ENCODE results near the gene C3.
A peak's percentile ranks its signal among the peaks of the same experiment; 100 is the strongest.

The C3 gene

DNA sequence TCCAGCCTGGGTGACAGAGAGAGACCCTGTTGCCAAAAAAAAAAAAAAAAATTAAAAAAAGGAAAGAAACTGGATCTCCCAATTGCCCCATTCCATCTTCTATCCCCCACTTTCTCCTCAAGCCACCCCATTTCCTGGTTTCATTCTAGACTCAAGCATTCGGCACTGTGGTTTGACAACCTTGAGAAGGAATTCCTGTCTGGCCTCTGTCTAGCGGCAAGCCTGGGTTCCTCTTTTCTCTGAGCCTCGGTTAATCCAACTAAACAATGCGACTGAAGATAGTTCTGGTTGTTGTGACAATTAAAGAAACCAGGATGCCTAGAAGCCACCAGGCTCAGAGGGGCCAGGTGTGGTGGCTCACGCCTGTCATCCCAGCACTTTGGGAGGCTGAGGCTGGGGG is 3.3 kb upstream of the C3 start:
- Histone ChIP-seq H3K9me3 (no peaks in the 10 kb centered on the region), H3K36me3 (no peaks in the 10 kb centered on the region), H3K4me3 (ENCODE audit: low read depth in 1 of 2, low read length in 1 of 2) (peak overlapping the region; percentile 28 to 31), H3K4me1 (ENCODE audit: control insufficient read depth in 1 of 2, insufficient read depth in 1 of 2, low read depth in 1 of 2, low read length in 1 of 2) (peaks cover 76 to 80% of the 10 kb centered on the region in 2 experiments), H3K27me3 (no peaks in the 10 kb centered on the region), H3K27ac (peak overlapping the region; percentile 84)
- TF ChIP-seq, protein P1, sequence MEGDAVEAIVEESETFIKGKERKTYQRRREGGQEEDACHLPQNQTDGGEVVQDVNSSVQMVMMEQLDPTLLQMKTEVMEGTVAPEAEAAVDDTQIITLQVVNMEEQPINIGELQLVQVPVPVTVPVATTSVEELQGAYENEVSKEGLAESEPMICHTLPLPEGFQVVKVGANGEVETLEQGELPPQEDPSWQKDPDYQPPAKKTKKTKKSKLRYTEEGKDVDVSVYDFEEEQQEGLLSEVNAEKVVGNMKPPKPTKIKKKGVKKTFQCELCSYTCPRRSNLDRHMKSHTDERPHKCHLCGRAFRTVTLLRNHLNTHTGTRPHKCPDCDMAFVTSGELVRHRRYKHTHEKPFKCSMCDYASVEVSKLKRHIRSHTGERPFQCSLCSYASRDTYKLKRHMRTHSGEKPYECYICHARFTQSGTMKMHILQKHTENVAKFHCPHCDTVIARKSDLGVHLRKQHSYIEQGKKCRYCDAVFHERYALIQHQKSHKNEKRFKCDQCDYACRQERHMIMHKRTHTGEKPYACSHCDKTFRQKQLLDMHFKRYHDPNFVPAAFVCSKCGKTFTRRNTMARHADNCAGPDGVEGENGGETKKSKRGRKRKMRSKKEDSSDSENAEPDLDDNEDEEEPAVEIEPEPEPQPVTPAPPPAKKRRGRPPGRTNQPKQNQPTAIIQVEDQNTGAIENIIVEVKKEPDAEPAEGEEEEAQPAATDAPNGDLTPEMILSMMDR (IDR thresholded peaks at IDR 0.05), result no peak

- no peaks in the 10 kb centered on the region for H3K27me3 ChIP-seq
- H3K4me3 ChIP-seq (ENCODE audit: low read depth in 1 of 2, low read length in 1 of 2), result peak overlapping the region in 1 of 2 experiments; percentile 31
- H3K36me3 ChIP-seq, result no peaks in the 10 kb centered on the region
- TF ChIP-seq, protein P1 (IDR thresholded peaks at IDR 0.05), result no peak
- no peaks in the 10 kb centered on the region for H3K9me3 ChIP-seq
- peak overlapping the region; percentile 84 for H3K27ac ChIP-seq
- H3K4me1 ChIP-seq (ENCODE audit: control insufficient read depth in 1 of 2, insufficient read depth in 1 of 2, low read depth in 1 of 2, low read length in 1 of 2), result peaks cover 70 to 75% of the 10 kb centered on the region in 2 experiments
These were observed 2.7 kb upstream of the C3 start for GRCh38 chr19:6723108-6723618.

- Histone ChIP-seq H3K4me1 (ENCODE audit: control insufficient read depth in 1 of 2, insufficient read depth in 1 of 2, low read depth in 1 of 2, low read length in 1 of 2) (peaks cover 60 to 61% of the 10 kb centered on the region in 2 experiments), H3K27me3 (peaks cover 5% of the 10 kb centered on the region), H3K9me3 (no peaks in the 10 kb centered on the region), H3K4me3 (ENCODE audit: low read depth in 1 of 2, low read length in 1 of 2) (peak overlapping the region in 1 of 2 experiments; percentile 14), H3K27ac (peak overlapping the region; percentile 84), H3K36me3 (no peaks in the 10 kb centered on the region)
- TF ChIP-seq, protein P1 (IDR thresholded peaks at IDR 0.05), result no peak
These were observed 1.3 kb upstream of the C3 start for GRCh38 chr19:6721773-6722172.

GRCh38 chr19:6721138-6721474 is 656 bp upstream of the C3 start:
- peaks cover 7% of the 10 kb centered on the region for H3K27me3 ChIP-seq
- no peaks in the 10 kb centered on the region for H3K9me3 ChIP-seq
- no peak overlapping the region for H3K4me3 ChIP-seq (ENCODE audit: low read depth in 1 of 2, low read length in 1 of 2)
- H3K36me3 ChIP-seq, result no peaks in the 10 kb centered on the region
- TF ChIP-seq, protein P1 (IDR thresholded peaks at IDR 0.05), result no peak
- peaks cover 59 to 60% of the 10 kb centered on the region in 2 experiments for H3K4me1 ChIP-seq (ENCODE audit: control insufficient read depth in 1 of 2, insufficient read depth in 1 of 2, low read depth in 1 of 2, low read length in 1 of 2)
- H3K27ac ChIP-seq, result peak overlapping the region; percentile 84

DNA sequence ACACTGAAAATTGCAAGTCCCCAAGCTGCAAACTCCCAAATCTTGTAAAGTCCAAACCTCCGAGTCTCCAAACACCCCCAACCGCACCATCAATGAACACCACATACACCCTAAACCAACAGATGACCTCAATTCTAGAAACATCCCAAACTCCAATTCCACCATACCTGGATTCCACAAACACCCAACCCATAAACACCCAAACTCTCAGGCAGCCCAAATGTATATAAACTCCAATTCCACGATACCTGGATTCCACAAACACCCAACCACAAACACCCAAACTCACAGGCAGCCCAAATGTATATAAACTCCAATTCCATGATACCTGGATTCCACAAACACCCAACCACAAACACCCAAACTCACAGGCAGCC is 470 bp downstream of the C3 start:
- TF ChIP-seq, protein P1 (IDR thresholded peaks at IDR 0.05), result no peak
- Histone ChIP-seq H3K27ac (no peak overlapping the region), H3K4me3 (ENCODE audit: low read depth in 1 of 2, low read length in 1 of 2) (peak overlapping the region in 1 of 2 experiments; percentile 15), H3K36me3 (no peaks in the 10 kb centered on the region), H3K9me3 (no peaks in the 10 kb centered on the region), H3K27me3 (peaks cover 10% of the 10 kb centered on the region), H3K4me1 (ENCODE audit: control insufficient read depth in 1 of 2, insufficient read depth in 1 of 2, low read depth in 1 of 2, low read length in 1 of 2) (peaks cover 52 to 54% of the 10 kb centered on the region in 2 experiments)

- TF ChIP-seq, protein P1 (IDR thresholded peaks at IDR 0.05), result no peak
- Histone ChIP-seq H3K27me3 (peaks cover 10% of the 10 kb centered on the region), H3K9me3 (no peaks in the 10 kb centered on the region), H3K36me3 (no peaks in the 10 kb centered on the region), H3K27ac (no peak overlapping the region), H3K4me1 (ENCODE audit: control insufficient read depth in 1 of 2, insufficient read depth in 1 of 2, low read depth in 1 of 2, low read length in 1 of 2) (peaks cover 48 to 49% of the 10 kb centered on the region in 2 experiments), H3K4me3 (ENCODE audit: low read depth in 1 of 2, low read length in 1 of 2) (no peak overlapping the region)
These were observed 949 bp downstream of the C3 start for GRCh38 chr19:6719540-6719861.

Measured in neutrophil (primary cell).